ENCODE results near the gene FAM184A.

- no peak for TF ChIP-seq ZFX (CRISPR knock-in tag; IDR thresholded peaks at IDR 0.05)
- TF ChIP-seq POLR2AphosphoS5 (IDR thresholded peaks at IDR 0.05; ENCODE audit: control insufficient read depth, insufficient read depth, low read depth, low read length), result no peak
- no peak for TF ChIP-seq ZNF354B (CRISPR knock-in tag; IDR thresholded peaks at IDR 0.05)
- TF ChIP-seq, protein P1, sequence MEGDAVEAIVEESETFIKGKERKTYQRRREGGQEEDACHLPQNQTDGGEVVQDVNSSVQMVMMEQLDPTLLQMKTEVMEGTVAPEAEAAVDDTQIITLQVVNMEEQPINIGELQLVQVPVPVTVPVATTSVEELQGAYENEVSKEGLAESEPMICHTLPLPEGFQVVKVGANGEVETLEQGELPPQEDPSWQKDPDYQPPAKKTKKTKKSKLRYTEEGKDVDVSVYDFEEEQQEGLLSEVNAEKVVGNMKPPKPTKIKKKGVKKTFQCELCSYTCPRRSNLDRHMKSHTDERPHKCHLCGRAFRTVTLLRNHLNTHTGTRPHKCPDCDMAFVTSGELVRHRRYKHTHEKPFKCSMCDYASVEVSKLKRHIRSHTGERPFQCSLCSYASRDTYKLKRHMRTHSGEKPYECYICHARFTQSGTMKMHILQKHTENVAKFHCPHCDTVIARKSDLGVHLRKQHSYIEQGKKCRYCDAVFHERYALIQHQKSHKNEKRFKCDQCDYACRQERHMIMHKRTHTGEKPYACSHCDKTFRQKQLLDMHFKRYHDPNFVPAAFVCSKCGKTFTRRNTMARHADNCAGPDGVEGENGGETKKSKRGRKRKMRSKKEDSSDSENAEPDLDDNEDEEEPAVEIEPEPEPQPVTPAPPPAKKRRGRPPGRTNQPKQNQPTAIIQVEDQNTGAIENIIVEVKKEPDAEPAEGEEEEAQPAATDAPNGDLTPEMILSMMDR (IDR thresholded peaks at IDR 0.05 in 2 of 3, conservative IDR thresholded peaks at IDR 0.05 in 1 of 3; ENCODE audit: insufficient read depth in 2 of 3, low read depth in 1 of 3, low read length in 3 of 3), result no peak
- no peak for TF ChIP-seq FOXA3 (CRISPR knock-in tag; conservative IDR thresholded peaks at IDR 0.05 in 1 of 2, IDR thresholded peaks at IDR 0.05 in 1 of 2)
- TF ChIP-seq KDM1A (IDR thresholded peaks at IDR 0.05), result no peak
- TF ChIP-seq ETS1 (conservative IDR thresholded peaks at IDR 0.05; ENCODE audit: control insufficient read depth, low read depth, low read length), result no peak
- TF ChIP-seq, protein P2, sequence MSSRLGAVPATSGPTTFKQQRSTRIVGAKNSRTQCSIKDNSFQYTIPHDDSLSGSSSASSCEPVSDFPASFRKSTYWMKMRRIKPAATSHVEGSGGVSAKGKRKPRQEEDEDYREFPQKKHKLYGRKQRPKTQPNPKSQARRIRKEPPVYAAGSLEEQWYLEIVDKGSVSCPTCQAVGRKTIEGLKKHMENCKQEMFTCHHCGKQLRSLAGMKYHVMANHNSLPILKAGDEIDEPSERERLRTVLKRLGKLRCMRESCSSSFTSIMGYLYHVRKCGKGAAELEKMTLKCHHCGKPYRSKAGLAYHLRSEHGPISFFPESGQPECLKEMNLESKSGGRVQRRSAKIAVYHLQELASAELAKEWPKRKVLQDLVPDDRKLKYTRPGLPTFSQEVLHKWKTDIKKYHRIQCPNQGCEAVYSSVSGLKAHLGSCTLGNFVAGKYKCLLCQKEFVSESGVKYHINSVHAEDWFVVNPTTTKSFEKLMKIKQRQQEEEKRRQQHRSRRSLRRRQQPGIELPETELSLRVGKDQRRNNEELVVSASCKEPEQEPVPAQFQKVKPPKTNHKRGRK (tag; IDR thresholded peaks at IDR 0.05), result no peak
- TF ChIP-seq GATAD2A (IDR thresholded peaks at IDR 0.05), result no peak
- no peak for TF ChIP-seq NBN (IDR thresholded peaks at IDR 0.05; ENCODE audit: low read depth)
- no peak for TF ChIP-seq SNRNP70 (optimal IDR thresholded peaks at IDR 0.05; ENCODE audit: low read depth, low read length)
- no peak for TF ChIP-seq EP300 (IDR thresholded peaks at IDR 0.05; ENCODE audit: low read length)
- TF ChIP-seq BMI1 (IDR thresholded peaks at IDR 0.05; ENCODE audit: low read length), result no peak
These were observed 35.2 kb downstream of the FAM184A start for GRCh38 chr6:119043265-119043664.

Measured in K562 (cell line).